CD4-positive, alpha-beta T cell (primary cell): Measurements from ENCODE around the gene PTPRD. TPM values are rescaled to one million over a fixed set of nuclear protein-coding genes. Genes with fewer than 3 reads are reported as not detected.

ENCODE experiments used
- ATAC-seq: fragments of 200-7000 bp; cut with Tn5 transposase; one replicate; pipeline ENCODE4 v1.10.0; 2022; ENCODE audit warnings: mild to moderate bottlenecking; ENCODE audit not compliant: poor library complexity
- CTCF ChIA-PET: fragments of 350-600 bp; sonication (Branson Sonifier 250); formaldehyde crosslinking; loops from one replicate; lab custom pipeline; 2021; ENCODE audit warnings: antibody characterized with exemption, inconsistent platforms; lab: Charles Lee
- POLR2A ChIA-PET: fragments of 350-600 bp; sonication (Branson Sonifier 250); formaldehyde crosslinking; loops from one replicate; lab custom pipeline; 2021; ENCODE audit warnings: antibody characterized with exemption, inconsistent platforms; lab: Charles Lee
- DNase-seq, 14 experiments: peaks; one replicate each; pipeline ENCODE4 v3.0.0-alpha.2; 2013 to 2020; ENCODE audit warnings: mixed read lengths in 2 of 14
- H3K27ac ChIP-seq, 2 donors: one replicate each; pipeline versions ENCODE4 v1.5.1 to v1.7.0; 2013; ENCODE audit warnings: low read length in 2 of 2, low read depth in 1 of 2, mild to moderate bottlenecking in 1 of 2
- H3K27me3 ChIP-seq, 2 experiments: 1 replicate in 1 of 2; 2 replicates in 1 of 2; pipeline versions ENCODE4 v1.6.1 to v1.7.0; 2013; ENCODE audit warnings: low read length in 2 of 2, control low read depth in 1 of 2, mild to moderate bottlenecking in 1 of 2, moderate library complexity in 1 of 2; ENCODE audit not compliant: insufficient read depth in 2 of 2, control insufficient read depth in 1 of 2
- H3K36me3 ChIP-seq: one replicate; pipeline ENCODE4 v1.6.1; 2013; ENCODE audit warnings: low read length, control low read depth; ENCODE audit not compliant: insufficient read depth
- H3K4me1 ChIP-seq: one replicate; pipeline ENCODE4 v1.6.1; 2013; ENCODE audit warnings: low read length, control low read depth; ENCODE audit not compliant: insufficient read depth
- H3K4me3 ChIP-seq: one replicate; pipeline ENCODE4 v1.5.1; 2013; ENCODE audit warnings: mild to moderate bottlenecking, low read length, moderate library complexity
- H3K9me3 ChIP-seq, 2 experiments: 1 replicate in 1 of 2; 2 replicates in 1 of 2; pipeline versions ENCODE4 v1.6.1 to v1.7.0; 2013; ENCODE audit warnings: low read length in 2 of 2, mild to moderate bottlenecking in 2 of 2, control low read depth in 1 of 2, moderate library complexity in 1 of 2; ENCODE audit not compliant: control insufficient read depth in 1 of 2, insufficient read depth in 1 of 2
- H3K27ac Mint-ChIP-seq: one replicate; pipeline ENCODE4 v1.8.0; 2020; ENCODE audit warnings: mixed read lengths
- H3K27me3 Mint-ChIP-seq: one replicate; pipeline ENCODE4 v1.8.0; 2021; ENCODE audit warnings: mixed read lengths
- H3K36me3 Mint-ChIP-seq: one replicate; pipeline ENCODE4 v1.8.0; 2021; ENCODE audit warnings: low read depth, mixed read lengths
- H3K4me1 Mint-ChIP-seq: one replicate; pipeline ENCODE4 v1.8.0; 2021; ENCODE audit warnings: low read depth, mixed read lengths
- H3K4me3 Mint-ChIP-seq: one replicate; pipeline ENCODE4 v1.8.0; 2020; ENCODE audit warnings: mild to moderate bottlenecking, mixed read lengths
- H3K9me3 Mint-ChIP-seq: one replicate; pipeline ENCODE4 v1.8.0; 2020; ENCODE audit warnings: mixed read lengths
- intact Hi-C, 2 experiments: fragments of 100-400 bp; cut with DNase I in 1 of 2; cut with micrococcal nuclease in 1 of 2; formaldehyde crosslinking; loops; one replicate each; pipeline versions ENCODE4 v1.15.1 to v1.9.0; 2023 to 2025; cut with DNase I, micrococcal nuclease
- total RNA-seq, 174 experiments: library from RNA in 2 of 174; stranded (reverse) in 2 of 174; gene quantifications; one replicate each; pipeline ENCODE4 v1.2.3 and lab custom pipeline; 2021 to 2026
- TF ChIP-seq, protein P1 (sequence below): fragments of 200-600 bp; IDR thresholded peaks from one replicate; pipeline ENCODE4 v1.8.0; 2022; ENCODE audit warnings: antibody characterized with exemption, mild to moderate bottlenecking

The PTPRD gene
- total RNA-seq, 2 experiments from 2014 or later: not detected

DNA sequence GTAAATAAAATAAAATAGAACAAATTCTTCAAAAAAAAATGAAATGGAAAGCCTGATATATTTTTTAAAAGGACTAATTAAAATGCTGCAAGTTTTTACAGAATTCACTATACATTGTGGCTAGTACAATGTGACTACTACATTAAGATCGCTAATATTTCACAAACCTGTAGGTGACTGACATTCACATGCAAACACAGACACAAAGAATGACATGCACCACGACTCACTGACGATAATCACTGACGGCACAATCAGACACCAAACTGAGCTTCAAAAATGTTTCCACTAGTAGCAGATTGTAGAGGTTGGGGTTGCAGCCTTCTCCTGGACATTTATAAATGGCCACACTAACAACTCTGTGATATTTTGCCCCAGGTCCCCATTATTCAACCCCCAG, 2175.5 kb downstream of the PTPRD start:
- Mint-ChIP-seq H3K4me3 (no peak overlapping the region), H3K27me3 (no peaks in the 10 kb centered on the region), H3K27ac (no peak overlapping the region), H3K9me3 (no peaks in the 10 kb centered on the region), H3K36me3 (no peaks in the 10 kb centered on the region), H3K4me1 (no peaks in the 10 kb centered on the region)
- TF ChIP-seq, protein P1, sequence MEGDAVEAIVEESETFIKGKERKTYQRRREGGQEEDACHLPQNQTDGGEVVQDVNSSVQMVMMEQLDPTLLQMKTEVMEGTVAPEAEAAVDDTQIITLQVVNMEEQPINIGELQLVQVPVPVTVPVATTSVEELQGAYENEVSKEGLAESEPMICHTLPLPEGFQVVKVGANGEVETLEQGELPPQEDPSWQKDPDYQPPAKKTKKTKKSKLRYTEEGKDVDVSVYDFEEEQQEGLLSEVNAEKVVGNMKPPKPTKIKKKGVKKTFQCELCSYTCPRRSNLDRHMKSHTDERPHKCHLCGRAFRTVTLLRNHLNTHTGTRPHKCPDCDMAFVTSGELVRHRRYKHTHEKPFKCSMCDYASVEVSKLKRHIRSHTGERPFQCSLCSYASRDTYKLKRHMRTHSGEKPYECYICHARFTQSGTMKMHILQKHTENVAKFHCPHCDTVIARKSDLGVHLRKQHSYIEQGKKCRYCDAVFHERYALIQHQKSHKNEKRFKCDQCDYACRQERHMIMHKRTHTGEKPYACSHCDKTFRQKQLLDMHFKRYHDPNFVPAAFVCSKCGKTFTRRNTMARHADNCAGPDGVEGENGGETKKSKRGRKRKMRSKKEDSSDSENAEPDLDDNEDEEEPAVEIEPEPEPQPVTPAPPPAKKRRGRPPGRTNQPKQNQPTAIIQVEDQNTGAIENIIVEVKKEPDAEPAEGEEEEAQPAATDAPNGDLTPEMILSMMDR: no peak
- intact Hi-C loops: no loop called here
- no peaks in the 10 kb centered on the region for H3K36me3 ChIP-seq
- CTCF ChIA-PET: no interaction called here
- H3K4me3 ChIP-seq: no peak overlapping the region
- H3K9me3 ChIP-seq: no peaks in the 10 kb centered on the region
- H3K27me3 ChIP-seq: no peaks in the 10 kb centered on the region
- DNase-seq (no peak), ATAC-seq (no peak)
- POLR2A ChIA-PET: no interaction called here
- H3K27ac ChIP-seq: no peak overlapping the region
- H3K4me1 ChIP-seq: no peaks in the 10 kb centered on the region

DNA sequence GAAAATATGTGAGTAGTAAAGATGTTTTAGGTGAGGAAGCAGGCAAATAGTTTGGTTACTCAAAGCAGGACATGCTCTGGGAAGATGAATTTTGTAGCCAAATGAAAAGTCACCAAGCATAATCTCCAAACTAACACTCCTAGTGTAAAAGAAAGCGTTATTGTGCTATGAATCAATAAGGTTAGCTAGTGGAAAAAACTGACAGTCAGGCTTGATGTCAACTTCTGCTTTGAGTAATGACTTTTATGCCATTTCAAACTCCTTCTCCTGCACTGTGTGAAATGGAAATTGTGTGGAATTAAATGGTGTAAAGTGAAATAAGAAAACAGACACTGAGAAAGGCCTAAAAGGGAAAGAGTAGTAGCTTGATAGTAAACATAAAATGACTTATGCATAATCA, 2176.0 kb downstream of the PTPRD start:
- ChIA-PET POLR2A (no interaction called here), CTCF (no interaction called here)
- Histone ChIP-seq H3K27me3 (no peaks in the 10 kb centered on the region), H3K9me3 (no peaks in the 10 kb centered on the region), H3K27ac (no peak overlapping the region), H3K4me1 (no peaks in the 10 kb centered on the region), H3K36me3 (no peaks in the 10 kb centered on the region), H3K4me3 (no peak overlapping the region)
- intact Hi-C loops: no loop called here
- no peak overlapping the region for H3K4me3 Mint-ChIP-seq
- DNase-seq (no peak), ATAC-seq (no peak)
- H3K4me1 Mint-ChIP-seq: no peaks in the 10 kb centered on the region
- no peak overlapping the region for H3K27ac Mint-ChIP-seq
- H3K9me3 Mint-ChIP-seq: no peaks in the 10 kb centered on the region
- H3K27me3 Mint-ChIP-seq: no peaks in the 10 kb centered on the region
- TF ChIP-seq, protein P1: no peak
- no peaks in the 10 kb centered on the region for H3K36me3 Mint-ChIP-seq

DNA sequence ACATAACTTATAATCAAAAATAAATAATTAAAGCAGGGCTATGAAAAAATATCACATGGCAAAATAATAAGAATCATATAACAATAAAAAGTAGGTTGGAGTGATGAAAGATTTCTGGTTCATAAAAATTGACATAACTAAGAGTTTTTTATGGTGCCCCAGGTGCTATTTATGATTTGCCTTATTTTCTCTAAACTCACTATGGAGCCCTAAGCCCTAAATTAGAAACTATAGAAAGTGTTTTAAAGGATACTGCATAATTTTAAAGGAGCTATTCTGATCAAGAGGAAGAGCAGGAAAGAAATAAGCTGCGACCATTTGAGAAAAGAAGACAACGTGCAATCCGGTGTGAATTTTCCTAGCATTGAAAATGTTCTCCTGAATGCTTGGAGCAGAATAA, 2178.2 kb downstream of the PTPRD start:
- H3K4me1 Mint-ChIP-seq: peaks cover 9% of the 10 kb centered on the region
- CTCF ChIA-PET: no interaction called here
- no peak for ATAC-seq
- H3K36me3 Mint-ChIP-seq: no peaks in the 10 kb centered on the region
- no peak overlapping the region for H3K4me3 ChIP-seq
- H3K27ac Mint-ChIP-seq: no peak overlapping the region
- H3K9me3 Mint-ChIP-seq: no peaks in the 10 kb centered on the region
- H3K9me3 ChIP-seq: no peaks in the 10 kb centered on the region
- intact Hi-C loops: no loop called here
- no peaks in the 10 kb centered on the region for H3K4me1 ChIP-seq
- H3K27me3 ChIP-seq: no peaks in the 10 kb centered on the region
- POLR2A ChIA-PET: no interaction called here
- TF ChIP-seq, protein P1: no peak
- H3K27ac ChIP-seq: no peak overlapping the region
- no peaks in the 10 kb centered on the region for H3K36me3 ChIP-seq
- H3K4me3 Mint-ChIP-seq: no peak overlapping the region
- no peaks in the 10 kb centered on the region for H3K27me3 Mint-ChIP-seq
- DNase-seq: no peak
